Measurements from ENCODE around the gene CALCOCO1.

DNA sequence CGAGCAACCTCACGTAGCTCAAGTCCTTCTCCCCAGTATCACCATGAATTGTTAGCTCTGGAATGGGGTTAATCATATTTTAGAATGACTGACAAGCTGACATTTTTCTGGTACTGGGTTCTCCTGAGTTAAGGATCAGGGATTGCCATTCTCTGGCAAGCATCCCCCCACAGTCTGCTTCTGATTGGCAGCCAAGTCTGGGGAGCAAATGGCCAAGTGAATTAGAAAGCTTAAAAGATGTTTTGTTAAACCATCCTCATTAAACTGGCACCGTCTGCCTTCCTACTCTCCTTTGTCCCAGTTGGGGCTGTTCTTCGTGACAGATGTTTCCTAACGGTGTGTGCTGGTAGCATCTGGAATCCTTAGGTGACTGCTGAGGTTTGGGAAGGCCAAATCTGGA is 41.7 kb upstream of the CALCOCO1 start:
- TF ChIP-seq, protein P1, sequence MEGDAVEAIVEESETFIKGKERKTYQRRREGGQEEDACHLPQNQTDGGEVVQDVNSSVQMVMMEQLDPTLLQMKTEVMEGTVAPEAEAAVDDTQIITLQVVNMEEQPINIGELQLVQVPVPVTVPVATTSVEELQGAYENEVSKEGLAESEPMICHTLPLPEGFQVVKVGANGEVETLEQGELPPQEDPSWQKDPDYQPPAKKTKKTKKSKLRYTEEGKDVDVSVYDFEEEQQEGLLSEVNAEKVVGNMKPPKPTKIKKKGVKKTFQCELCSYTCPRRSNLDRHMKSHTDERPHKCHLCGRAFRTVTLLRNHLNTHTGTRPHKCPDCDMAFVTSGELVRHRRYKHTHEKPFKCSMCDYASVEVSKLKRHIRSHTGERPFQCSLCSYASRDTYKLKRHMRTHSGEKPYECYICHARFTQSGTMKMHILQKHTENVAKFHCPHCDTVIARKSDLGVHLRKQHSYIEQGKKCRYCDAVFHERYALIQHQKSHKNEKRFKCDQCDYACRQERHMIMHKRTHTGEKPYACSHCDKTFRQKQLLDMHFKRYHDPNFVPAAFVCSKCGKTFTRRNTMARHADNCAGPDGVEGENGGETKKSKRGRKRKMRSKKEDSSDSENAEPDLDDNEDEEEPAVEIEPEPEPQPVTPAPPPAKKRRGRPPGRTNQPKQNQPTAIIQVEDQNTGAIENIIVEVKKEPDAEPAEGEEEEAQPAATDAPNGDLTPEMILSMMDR (IDR thresholded peaks at IDR 0.05) = no peak
- TF ChIP-seq POLR2AphosphoS5 (IDR thresholded peaks at IDR 0.05) (no peak), POLR2A (IDR thresholded peaks at IDR 0.05) (no peak)

Data from breast epithelium (tissue), 3 donors.